BLaER1 (cell line): Measurements from ENCODE around the gene TUBG1.

Experiments
- H3K27ac ChIP-seq: shearing (Covaris generic); formaldehyde crosslinking; 2 replicates; pipeline ENCODE4 v1.8.1; 2022
- H3K27me3 ChIP-seq: shearing (Covaris generic); formaldehyde crosslinking; 2 replicates; pipeline ENCODE4 v1.8.1; 2022
- H3K36me3 ChIP-seq: shearing (Covaris generic); formaldehyde crosslinking; 2 replicates; pipeline ENCODE4 v1.8.1; 2022
- H3K4me1 ChIP-seq: shearing (Covaris generic); formaldehyde crosslinking; 2 replicates; pipeline ENCODE4 v1.8.1; 2022
- H3K4me2 ChIP-seq: shearing (Covaris generic); formaldehyde crosslinking; 2 replicates; pipeline ENCODE4 v1.8.1; 2022
- H3K4me3 ChIP-seq: shearing (Covaris generic); formaldehyde crosslinking; 2 replicates; pipeline ENCODE4 v1.8.1; 2022
- H3K9ac ChIP-seq: shearing (Covaris generic); formaldehyde crosslinking; 2 replicates; pipeline ENCODE4 v1.8.1; 2022
- H3K9me3 ChIP-seq: shearing (Covaris generic); formaldehyde crosslinking; 2 replicates; pipeline ENCODE4 v1.8.1; 2022
- H4K20me1 ChIP-seq: shearing (Covaris generic); formaldehyde crosslinking; 2 replicates; pipeline ENCODE4 v1.8.1; 2022
- Cebpa-rat ChIP-seq: shearing (Covaris generic); IDR thresholded peaks from 2 replicates; pipeline ENCODE4 v1.8.1; 2022

Gene TUBG1

DNA sequence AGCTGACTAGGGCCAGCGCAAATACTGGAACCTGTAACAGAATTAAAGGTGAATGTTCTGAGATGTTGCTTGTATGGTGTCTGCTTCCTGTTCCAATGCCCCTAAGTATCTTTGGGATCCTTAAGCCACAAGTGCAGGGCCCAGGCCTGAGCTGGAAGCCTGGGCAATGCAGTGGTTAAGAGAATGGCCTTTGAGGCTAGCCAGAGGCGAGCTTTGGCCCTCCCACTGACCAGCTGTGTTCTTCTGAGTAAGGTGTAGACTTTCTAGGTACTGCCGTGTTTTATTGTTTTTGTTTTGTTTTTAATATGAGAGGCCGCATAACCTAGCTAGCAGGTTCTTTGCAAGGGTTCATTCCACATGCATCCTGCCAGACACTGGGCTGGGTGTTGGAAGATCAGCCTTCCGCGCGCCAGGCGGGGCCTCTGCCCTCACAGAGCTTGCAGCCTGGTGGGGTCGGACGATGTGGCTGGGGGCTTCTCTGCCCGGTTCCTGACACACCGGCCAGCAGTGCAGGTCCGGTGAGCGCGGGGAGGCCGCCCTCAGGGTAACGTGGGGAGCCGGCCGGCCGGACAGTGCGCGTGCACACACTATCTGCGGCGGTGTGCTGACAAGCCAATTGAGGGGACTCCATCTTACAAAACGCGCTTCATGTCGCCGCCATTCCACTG lies 43.1 kb upstream of the TUBG1 start:
- H3K9me3 ChIP-seq = no peaks in the 10 kb centered on the region
- H3K4me3 ChIP-seq = peak overlapping the region; percentile 85
- H3K4me2 ChIP-seq = peak overlapping the region; percentile 94
- peaks cover 14% of the 10 kb centered on the region; the same call in 1 of the 2 replicates for H4K20me1 ChIP-seq
- H3K27me3 ChIP-seq = no peaks in the 10 kb centered on the region
- H3K4me1 ChIP-seq = peaks cover 45% of the 10 kb centered on the region
- H3K36me3 ChIP-seq = peaks cover 64% of the 10 kb centered on the region
- peak overlapping the region; percentile 84 for H3K27ac ChIP-seq
- TF ChIP-seq Cebpa-rat = no peak
- H3K9ac ChIP-seq = peak overlapping the region; percentile 87

DNA sequence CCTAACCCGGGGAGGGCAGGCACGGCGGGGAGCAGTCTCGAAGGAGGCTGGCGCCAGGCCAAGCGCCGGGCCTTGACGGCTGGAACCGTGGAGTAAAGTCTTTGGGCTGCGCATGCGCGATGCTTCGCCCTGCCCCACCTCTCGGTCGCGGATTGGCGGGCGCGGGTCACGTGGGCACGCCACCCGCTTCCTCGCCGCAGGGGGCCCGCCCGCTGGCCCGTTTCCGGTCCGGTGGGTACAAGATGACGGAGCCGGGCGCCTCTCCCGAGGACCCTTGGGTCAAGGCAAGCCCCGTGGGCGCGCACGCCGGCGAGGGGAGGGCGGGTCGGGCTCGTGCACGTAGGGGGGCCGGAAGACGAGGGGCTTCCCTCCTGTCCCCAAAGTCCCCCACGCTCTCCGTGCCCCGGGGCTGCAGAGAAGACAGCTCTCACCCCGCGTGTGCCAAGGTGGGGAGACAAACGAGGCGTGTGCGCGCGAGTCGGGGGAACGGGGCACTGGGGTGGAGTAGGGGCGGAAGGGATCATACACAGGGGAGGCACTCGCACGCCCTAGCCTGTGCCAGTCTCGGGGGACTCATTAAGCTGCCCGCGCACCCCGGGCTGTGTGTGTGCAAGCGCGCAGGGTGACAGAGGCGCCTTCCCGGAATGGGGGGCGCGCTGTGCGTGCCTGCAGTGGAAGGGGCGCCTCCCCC lies 42.5 kb upstream of the TUBG1 start, which contains the start of gene MLX:
MLX (plus strand) TSS at position 218 of the 691 bp plus-strand sequence; CDS start at position 243, 25 bp downstream.
- H3K4me3 ChIP-seq = peak within 1 kb of the TSS; percentile 85
- no peaks in the 10 kb centered on the region for H3K27me3 ChIP-seq
- no peak for TF ChIP-seq Cebpa-rat
- H3K9me3 ChIP-seq = no peaks in the 10 kb centered on the region
- H3K4me1 ChIP-seq = peaks cover 41% of the 10 kb centered on the region
- peak within 1 kb of the TSS; percentile 87 for H3K9ac ChIP-seq
- H4K20me1 ChIP-seq = peaks cover 21% of the 10 kb centered on the region
- peak within 1 kb of the TSS; percentile 84 for H3K27ac ChIP-seq
- H3K4me2 ChIP-seq = peak within 1 kb of the TSS; percentile 94
- H3K36me3 ChIP-seq = peaks cover 71% of the 10 kb centered on the region

DNA sequence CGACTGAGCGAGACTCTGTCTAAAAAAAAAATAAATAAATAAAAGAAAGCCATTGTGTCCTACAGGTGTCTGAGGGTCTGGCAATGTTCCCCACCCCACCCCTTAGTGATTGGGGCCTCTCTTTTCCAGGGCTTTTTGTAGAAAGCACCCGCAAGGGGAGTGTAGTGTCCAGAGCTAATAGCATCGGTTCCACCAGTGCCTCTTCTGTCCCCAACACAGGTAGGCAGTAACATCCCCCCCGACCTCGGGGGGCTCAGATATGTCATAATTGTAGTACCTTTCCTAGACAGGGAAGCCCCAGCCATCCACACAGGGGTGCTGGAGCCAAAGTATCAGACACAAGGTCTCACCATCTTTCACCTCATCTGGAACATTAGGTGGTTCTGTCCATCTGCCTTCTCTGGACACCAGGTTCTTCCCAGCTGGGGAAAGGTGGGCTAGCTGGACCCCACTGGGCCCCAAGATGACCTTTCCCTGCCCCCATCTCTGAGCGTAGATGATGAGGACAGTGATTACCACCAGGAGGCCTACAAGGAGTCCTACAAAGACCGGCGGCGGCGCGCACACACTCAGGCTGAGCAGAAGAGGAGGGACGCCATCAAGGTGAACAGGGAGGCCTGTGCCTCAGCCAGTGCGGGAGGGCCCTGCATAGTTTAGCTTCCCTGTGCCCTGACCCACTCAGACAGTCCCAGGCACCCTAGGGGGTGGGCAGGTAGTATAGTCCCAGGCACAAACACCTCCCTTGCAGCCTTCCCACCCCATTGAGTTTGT lies 41.0 kb upstream of the TUBG1 start:
- TF ChIP-seq Cebpa-rat = no peak
- H3K27me3 ChIP-seq = no peaks in the 10 kb centered on the region
- 0 out of 2 replicates have a peak overlapping the region, but pooled peaks have one; percentile 85 for H3K4me3 ChIP-seq
- peak overlapping the region; percentile 33; the same call in 1 of the 2 replicates for H3K27ac ChIP-seq
- H3K36me3 ChIP-seq = peaks cover 83% of the 10 kb centered on the region
- peaks cover 23% of the 10 kb centered on the region for H4K20me1 ChIP-seq
- no peaks in the 10 kb centered on the region for H3K9me3 ChIP-seq
- 0 out of 2 replicates have a peak overlapping the region, but pooled peaks have one; percentile 23 for H3K9ac ChIP-seq
- H3K4me1 ChIP-seq = peaks cover 31% of the 10 kb centered on the region
- H3K4me2 ChIP-seq = peak overlapping the region; percentile 94; the same call in 1 of the 2 replicates

DNA sequence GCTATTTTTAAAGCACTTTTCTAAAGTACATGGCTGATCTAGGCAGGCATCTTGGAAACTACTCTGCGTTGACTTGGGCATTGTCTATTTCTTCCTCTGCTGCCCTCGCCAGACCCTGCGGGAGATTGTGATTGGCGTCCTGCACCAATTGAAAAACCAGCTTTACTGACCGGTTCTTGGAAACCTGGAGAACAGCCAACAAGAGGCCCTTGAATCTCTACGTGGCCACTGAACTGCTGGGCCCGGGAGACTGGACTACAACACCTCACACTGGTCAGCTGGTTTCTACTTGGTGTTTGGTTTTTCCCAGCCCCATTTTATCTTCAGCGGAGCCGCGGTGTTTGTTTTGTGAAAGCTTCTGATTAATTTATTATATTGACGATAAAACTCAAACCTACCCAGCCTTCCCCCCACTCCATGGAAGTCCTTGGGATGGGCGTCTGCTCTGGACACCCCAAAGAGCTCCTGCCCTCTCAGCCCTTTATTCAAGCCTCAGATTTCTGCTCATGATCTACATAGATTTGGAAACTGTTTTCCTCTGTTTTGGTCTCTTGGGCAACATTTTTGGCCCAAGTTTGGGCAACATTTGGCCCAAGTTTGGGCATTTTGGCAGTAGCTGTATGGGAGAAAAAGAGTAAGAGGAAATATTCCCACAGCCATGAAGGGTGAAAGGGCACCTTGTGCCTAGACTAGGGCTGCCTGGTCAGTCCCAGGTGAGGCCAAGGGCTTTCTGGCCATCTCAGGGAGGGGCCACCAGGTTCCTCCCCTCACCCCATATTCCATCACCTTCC lies 37.9 kb upstream of the TUBG1 start:
- no peaks in the 10 kb centered on the region for H3K27me3 ChIP-seq
- peaks cover 81% of the 10 kb centered on the region for H3K36me3 ChIP-seq
- H3K4me2 ChIP-seq = no peak overlapping the region
- no peak overlapping the region for H3K4me3 ChIP-seq
- H4K20me1 ChIP-seq = peaks cover 23% of the 10 kb centered on the region
- no peak for TF ChIP-seq Cebpa-rat
- H3K9ac ChIP-seq = no peak overlapping the region
- peaks cover 33% of the 10 kb centered on the region for H3K4me1 ChIP-seq
- H3K27ac ChIP-seq = no peak overlapping the region
- H3K9me3 ChIP-seq = no peaks in the 10 kb centered on the region

DNA sequence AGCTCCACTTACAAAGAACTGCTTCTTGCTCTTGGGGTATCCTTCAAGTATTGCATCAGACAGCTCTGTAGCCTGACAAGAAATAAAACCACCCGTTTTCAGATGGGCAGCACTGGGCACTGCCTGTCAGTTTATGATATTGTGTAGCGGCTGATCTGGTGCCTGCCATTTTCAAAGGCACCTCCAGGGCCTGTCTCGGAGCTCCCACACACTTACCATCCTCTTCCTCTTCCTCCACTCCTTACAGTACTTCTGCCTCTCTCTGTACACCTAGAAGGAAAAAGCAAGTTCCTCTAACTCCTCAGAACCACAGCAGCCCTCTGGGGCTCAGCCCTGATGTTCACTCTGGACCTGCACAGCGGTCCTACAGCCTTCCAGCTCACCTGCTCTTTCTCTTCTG lies 36.4 kb upstream of the TUBG1 start:
- peaks cover 81% of the 10 kb centered on the region for H3K36me3 ChIP-seq
- peak overlapping the region; percentile 36; the same call in 1 of the 2 replicates for H3K9ac ChIP-seq
- H3K9me3 ChIP-seq = no peaks in the 10 kb centered on the region
- no peaks in the 10 kb centered on the region for H3K27me3 ChIP-seq
- peaks cover 23% of the 10 kb centered on the region for H4K20me1 ChIP-seq
- H3K4me3 ChIP-seq = no peak overlapping the region
- H3K27ac ChIP-seq = no peak overlapping the region
- peaks cover 32% of the 10 kb centered on the region for H3K4me1 ChIP-seq
- no peak for TF ChIP-seq Cebpa-rat
- H3K4me2 ChIP-seq = no peak overlapping the region

DNA sequence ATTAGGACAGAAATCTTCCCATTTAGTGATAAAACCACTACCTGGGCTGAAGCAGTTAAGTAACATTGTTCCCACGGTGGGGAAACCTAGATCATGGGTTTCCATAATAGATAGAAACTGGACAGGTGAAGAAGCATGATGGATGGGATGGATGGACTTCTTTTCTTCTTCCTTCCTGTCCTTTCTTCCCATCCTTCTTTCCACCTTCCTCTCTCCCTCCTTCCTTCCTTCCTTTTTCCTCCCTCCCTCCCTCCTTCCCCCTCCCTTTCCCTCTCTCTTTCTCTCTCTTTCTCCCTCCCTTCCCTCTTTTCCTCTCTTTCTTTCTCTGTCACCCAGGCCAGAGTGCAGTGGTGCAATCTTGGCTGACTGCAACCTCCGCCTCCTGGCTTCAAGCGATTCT lies 35.0 kb upstream of the TUBG1 start:
- Histone ChIP-seq H3K9ac (no peak overlapping the region), H3K4me2 (no peak overlapping the region), H3K4me3 (no peak overlapping the region), H3K9me3 (no peaks in the 10 kb centered on the region), H3K27me3 (no peaks in the 10 kb centered on the region), H3K36me3 (peaks cover 72% of the 10 kb centered on the region), H4K20me1 (peaks cover 14% of the 10 kb centered on the region), H3K27ac (no peak overlapping the region), H3K4me1 (peaks cover 35% of the 10 kb centered on the region)
- TF ChIP-seq Cebpa-rat = no peak

DNA sequence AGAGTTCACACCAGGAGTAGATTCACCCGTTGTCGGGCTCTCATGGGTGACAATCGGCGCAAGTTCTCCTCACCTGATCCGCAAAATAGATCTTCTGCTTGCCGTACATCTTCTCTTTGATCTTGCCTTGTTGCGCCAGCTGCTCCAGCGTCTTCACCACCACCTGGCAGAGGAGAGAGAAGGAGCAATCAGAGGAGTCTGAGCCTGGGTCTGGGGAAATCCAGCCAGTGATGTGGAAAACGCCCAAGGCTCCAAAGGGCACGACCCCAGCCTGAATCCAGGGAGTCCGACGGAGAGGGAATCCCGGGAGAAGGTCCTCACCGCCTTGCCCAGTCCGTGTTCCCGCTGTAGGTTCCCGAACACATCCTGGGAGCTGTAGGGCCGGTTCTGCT lies 32.3 kb upstream of the TUBG1 start:
- Histone ChIP-seq H3K4me2 (peak overlapping the region; percentile 97), H3K4me3 (peak overlapping the region; percentile 82), H3K27me3 (no peaks in the 10 kb centered on the region), H3K4me1 (peaks cover 36% of the 10 kb centered on the region), H3K27ac (peak overlapping the region; percentile 78), H3K9me3 (no peaks in the 10 kb centered on the region), H3K9ac (peak overlapping the region; percentile 81), H4K20me1 (peaks cover 1% of the 10 kb centered on the region; the same call in 1 of the 2 replicates), H3K36me3 (peaks cover 72% of the 10 kb centered on the region)
- TF ChIP-seq Cebpa-rat = no peak

DNA sequence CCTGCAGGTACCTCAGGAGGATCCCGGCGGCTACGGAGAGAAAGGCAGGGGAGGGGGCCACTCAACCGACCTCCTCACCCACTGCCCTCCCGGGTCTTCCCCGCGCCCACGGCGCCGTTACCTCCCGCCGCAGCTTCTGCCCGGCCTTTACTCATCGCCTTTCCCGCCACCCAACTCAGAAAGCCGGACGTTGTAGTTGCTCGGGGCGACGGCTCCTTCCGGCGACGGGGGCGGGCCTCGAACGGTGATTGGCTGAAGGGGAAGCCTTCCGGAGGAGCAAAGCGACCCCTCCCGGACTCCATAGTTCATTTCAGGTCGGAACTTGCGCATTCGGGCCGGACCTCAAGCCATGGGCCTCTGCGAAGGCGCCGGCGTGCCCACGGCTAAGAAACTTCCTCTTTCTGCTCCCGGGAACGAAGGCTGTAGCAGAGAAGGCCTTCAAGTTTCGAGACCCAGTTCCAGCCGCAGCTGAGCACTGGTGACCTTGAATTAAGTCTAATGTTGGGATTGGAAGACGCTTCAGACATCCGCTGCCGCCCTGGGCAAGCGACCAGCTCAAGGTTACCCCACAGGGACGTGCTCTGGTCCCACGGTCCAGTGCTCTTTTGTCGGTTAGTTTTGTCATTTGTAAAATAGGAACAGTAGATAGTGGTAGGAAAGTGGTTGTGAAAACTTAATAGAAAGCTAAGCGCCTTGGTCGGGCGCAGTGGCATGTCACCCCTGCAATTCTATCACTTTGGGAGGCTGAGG lies 31.8 kb upstream of the TUBG1 start, which contains the start of gene PSMC3IP:
PSMC3IP (minus strand) TSS at position 198 of the 750 bp plus-strand sequence; CDS start at position 155, 43 bp downstream.
- Histone ChIP-seq H3K27ac (peak within 1 kb of the TSS; percentile 78), H3K4me2 (peak within 1 kb of the TSS; percentile 97), H3K9ac (peak within 1 kb of the TSS; percentile 81), H3K4me3 (peak within 1 kb of the TSS; percentile 82), H3K4me1 (peaks cover 36% of the 10 kb centered on the region), H4K20me1 (no peaks in the 10 kb centered on the region), H3K27me3 (no peaks in the 10 kb centered on the region), H3K9me3 (no peaks in the 10 kb centered on the region), H3K36me3 (peaks cover 72% of the 10 kb centered on the region)
- TF ChIP-seq Cebpa-rat = no peak
